Gastroesophageal sphincter (tissue), 3 donors: ENCODE measurements around the gene FLOT1.
"Not testable (repeated sequence)": the region's sequence is repeated elsewhere in the genome, so short reads cannot be mapped to it uniquely, and the experiment has no call there.

Experiments used
- CTCF ChIP-seq, 4 experiments: fragments of 200-600 bp in 2 of 4; fragments of 450-650 bp in 2 of 4; sonication (generic) in 1 of 4; IDR thresholded peaks; one replicate each; pipeline ENCODE4 v1.5.1; 2017 to 2019; ENCODE audit warnings: antibody characterized with exemption in 4 of 4, mild to moderate bottlenecking in 2 of 4, moderate library complexity in 2 of 4
- EP300 ChIP-seq: sonication (generic); formaldehyde crosslinking; IDR thresholded peaks from one replicate; pipeline ENCODE4 v1.6.1; 2017; ENCODE audit warnings: antibody characterized with exemption, mild to moderate bottlenecking
- POLR2A ChIP-seq, 2 donors: fragments of 450-650 bp; IDR thresholded peaks; one replicate each; pipeline ENCODE4 v1.6.1; 2017; ENCODE audit warnings: antibody characterized with exemption in 2 of 2, mild to moderate bottlenecking in 2 of 2, moderate library complexity in 1 of 2

DNA sequence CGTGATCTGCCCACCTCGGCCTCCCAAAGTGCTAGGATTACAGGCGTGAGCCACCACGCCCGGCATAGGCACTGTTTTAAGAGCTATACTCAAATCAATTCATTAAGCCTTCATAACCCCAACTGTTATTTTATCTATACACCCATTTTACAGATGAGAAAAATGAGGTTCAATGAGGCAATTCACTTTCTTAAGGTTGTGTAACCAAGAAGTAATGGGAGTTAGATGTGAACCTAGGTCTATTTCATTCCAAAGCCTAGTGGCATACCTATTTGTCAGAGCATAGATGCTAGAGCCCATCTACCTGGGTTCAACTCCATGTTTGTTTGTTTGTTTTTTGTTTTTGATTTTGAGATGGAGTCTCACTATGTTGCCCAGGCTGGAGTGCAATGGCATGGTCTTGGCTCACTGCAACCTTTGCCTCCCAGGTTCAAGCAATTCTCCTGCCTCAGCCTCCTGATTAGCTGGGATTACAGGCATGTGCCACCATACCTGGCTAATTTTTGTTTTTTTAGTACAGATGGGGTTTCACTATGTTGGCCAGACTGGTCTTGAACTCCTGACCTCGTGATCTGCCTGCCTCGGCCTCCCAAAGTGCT lies 14.0 kb upstream of the FLOT1 start:
- not testable (repeated sequence) for TF ChIP-seq POLR2A (IDR thresholded peaks at IDR 0.05); CTCF (IDR thresholded peaks at IDR 0.05); EP300
